22Rv1 (cell line): Measurements from ENCODE around the gene YTHDF1.

ENCODE experiments used
- CTCF ChIP-seq: fragments of 450-650 bp; IDR thresholded peaks from 2 replicates; pipeline ENCODE4 v1.5.1; 2017; ENCODE audit warnings: mild to moderate bottlenecking
- ZFX ChIP-seq: fragments of 450-650 bp; IDR thresholded peaks from 2 replicates; pipeline ENCODE4 v1.6.1; 2017; ENCODE audit warnings: antibody characterized with exemption, borderline replicate concordance

- TF ChIP-seq CTCF (no peak), ZFX (no peak)
Observed at GRCh38 chr20:63227260-63227659, 11.3 kb upstream of the YTHDF1 start.
